Measurements from ENCODE around the gene IQSEC1. TPM values are rescaled to one million over a fixed set of nuclear protein-coding genes. Genes with fewer than 3 reads are reported as not detected.
A peak's percentile ranks its signal among the peaks of the same experiment; 100 is the strongest.

The IQSEC1 gene
- total and polyA plus RNA-seq, 2 experiments from 2014 or later: 17.8 to 51.7 TPM

GRCh38 chr3:13092621-13093617 lies 19.7 kb upstream of the IQSEC1 start:
- DNase-seq (ENCODE audit: low read depth in 1 of 2, low spot score in 1 of 2): no peak
- no peaks in the 10 kb centered on the region for H3K36me3 ChIP-seq
- no peaks in the 10 kb centered on the region for H3K27me3 ChIP-seq
- no peak for TF ChIP-seq CTCF (IDR thresholded peaks at IDR 0.05; ENCODE audit: low read depth, low read length)
- no peak overlapping the region for H3K4me3 ChIP-seq
- no peaks in the 10 kb centered on the region for H3K4me1 ChIP-seq (ENCODE audit: low read depth)
- no peak overlapping the region for H3K27ac ChIP-seq
- no peaks in the 10 kb centered on the region for H3K9me3 ChIP-seq (ENCODE audit: low read depth)

- no peaks in the 10 kb centered on the region for H3K9me3 ChIP-seq (ENCODE audit: low read depth)
- no peaks in the 10 kb centered on the region for H3K27me3 ChIP-seq
- H3K36me3 ChIP-seq: no peaks in the 10 kb centered on the region
- peak; percentile 79 to 84 for DNase-seq (ENCODE audit: low read depth in 1 of 2, low spot score in 1 of 2)
- H3K27ac ChIP-seq: no peak overlapping the region
- no peak overlapping the region for H3K4me3 ChIP-seq
- peak; percentile 92 for TF ChIP-seq CTCF (IDR thresholded peaks at IDR 0.05; ENCODE audit: low read depth, low read length)
- H3K4me1 ChIP-seq (ENCODE audit: low read depth): no peaks in the 10 kb centered on the region
These were observed 18.8 kb upstream of the IQSEC1 start for GRCh38 chr3:13091898-13092611.

DNA sequence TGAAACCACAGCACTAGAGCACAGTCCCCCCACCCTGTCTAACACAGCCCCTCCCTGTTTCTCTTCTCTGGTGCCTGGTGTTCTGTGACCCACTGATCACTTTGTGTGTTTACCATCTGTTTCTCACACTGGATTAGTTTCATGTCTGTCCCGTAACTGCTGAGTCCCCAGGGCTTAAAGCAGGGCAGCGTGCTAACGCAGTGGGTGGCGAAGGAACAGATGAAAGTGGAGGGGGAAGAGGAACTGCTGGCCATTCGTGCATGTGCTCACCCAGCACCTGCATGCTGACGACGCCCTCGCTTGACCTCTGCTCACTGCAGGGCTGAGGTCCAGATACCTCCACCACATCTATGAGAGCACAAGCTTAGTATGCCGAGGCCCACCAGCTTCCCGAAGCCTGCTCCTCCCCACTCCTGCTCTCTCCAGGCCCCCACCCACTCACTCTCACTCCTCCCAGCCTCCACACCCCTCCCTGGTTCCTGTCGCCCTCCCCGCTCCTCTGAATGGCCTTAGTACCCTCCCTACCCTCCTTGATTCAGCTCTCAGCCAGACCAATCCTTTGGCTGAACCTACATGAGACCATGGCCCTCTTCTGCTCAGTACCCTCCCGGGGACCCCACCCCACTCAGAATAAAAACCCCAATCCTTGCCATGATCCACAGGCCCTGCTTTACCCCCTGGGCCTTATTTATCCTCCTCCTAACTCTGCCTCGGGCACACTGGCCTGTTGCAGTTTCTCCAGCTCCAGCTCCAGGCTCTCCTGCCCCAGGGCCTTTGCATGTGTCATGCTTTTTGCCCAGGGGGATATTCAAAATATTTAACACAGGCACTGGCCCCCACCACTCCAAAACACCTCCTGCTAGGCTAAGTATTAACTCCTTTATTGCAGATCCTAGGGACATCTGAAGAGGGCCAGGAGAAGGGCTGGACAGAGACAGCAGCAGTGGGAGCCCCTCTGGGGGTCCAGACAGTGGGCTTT lies 15.1 kb upstream of the IQSEC1 start:
- DNase-seq (ENCODE audit: low read depth in 1 of 2, low spot score in 1 of 2): no peak
- Histone ChIP-seq H3K27ac (no peak overlapping the region), H3K9me3 (ENCODE audit: low read depth) (no peaks in the 10 kb centered on the region), H3K4me1 (ENCODE audit: low read depth) (no peaks in the 10 kb centered on the region), H3K36me3 (no peaks in the 10 kb centered on the region), H3K4me3 (no peak overlapping the region), H3K27me3 (no peaks in the 10 kb centered on the region)
- TF ChIP-seq CTCF (IDR thresholded peaks at IDR 0.05; ENCODE audit: low read depth, low read length): no peak

- no peak for DNase-seq (ENCODE audit: low read depth in 1 of 2, low spot score in 1 of 2)
- no peak overlapping the region for H3K27ac ChIP-seq
- TF ChIP-seq CTCF (IDR thresholded peaks at IDR 0.05; ENCODE audit: low read depth, low read length): no peak
- no peaks in the 10 kb centered on the region for H3K27me3 ChIP-seq
- H3K4me3 ChIP-seq: no peak overlapping the region
- no peaks in the 10 kb centered on the region for H3K4me1 ChIP-seq (ENCODE audit: low read depth)
- no peaks in the 10 kb centered on the region for H3K36me3 ChIP-seq
- no peaks in the 10 kb centered on the region for H3K9me3 ChIP-seq (ENCODE audit: low read depth)
These were observed 14.2 kb upstream of the IQSEC1 start for GRCh38 chr3:13087320-13087990.
